Lung (tissue), 12 donors: Measurements from ENCODE around the gene CDK1. TPM values are rescaled to one million over a fixed set of nuclear protein-coding genes. Genes with fewer than 3 reads are reported as not detected.

Source experiments
- ATAC-seq: fragments of 200-7000 bp; cut with Tn5 transposase; one replicate; pipeline ENCODE4 v1.9.1; 2020; ENCODE audit warnings: moderate number of reproducible peaks; ENCODE audit not compliant: insufficient read depth, low FRiP score
- DNase-seq, 3 donors: peaks; one replicate each; pipeline ENCODE4 v3.0.0-alpha.2; 2013 to 2017
- H3K27ac ChIP-seq, 2 donors: one replicate each; pipeline ENCODE4 v1.5.1; 2013; ENCODE audit warnings: mild to moderate bottlenecking in 2 of 2, moderate library complexity in 2 of 2, control low read depth in 1 of 2, inconsistent platforms in 1 of 2, low read depth in 1 of 2, low read length in 1 of 2
- H3K27me3 ChIP-seq, 3 donors: one replicate each; pipeline ENCODE4 v1.5.1; 2013; ENCODE audit warnings: low read length in 2 of 3; ENCODE audit not compliant: control insufficient read depth in 3 of 3, insufficient read depth in 3 of 3
- H3K36me3 ChIP-seq, 4 donors: one replicate each; pipeline ENCODE4 v1.5.1; 2013; ENCODE audit warnings: low read length in 4 of 4, mild to moderate bottlenecking in 1 of 4, moderate library complexity in 1 of 4; ENCODE audit not compliant: control insufficient read depth in 4 of 4, insufficient read depth in 4 of 4
- H3K4me1 ChIP-seq, 5 donors: one replicate each; pipeline ENCODE4 v1.5.1; 2013; ENCODE audit warnings: low read length in 5 of 5, mild to moderate bottlenecking in 2 of 5, moderate library complexity in 1 of 5; ENCODE audit not compliant: control insufficient read depth in 5 of 5, insufficient read depth in 5 of 5
- H3K4me3 ChIP-seq: one replicate; pipeline ENCODE4 v1.5.1; 2013; ENCODE audit warnings: mild to moderate bottlenecking, control low read depth, moderate library complexity
- H3K9ac ChIP-seq, 2 donors: one replicate each; pipeline ENCODE4 v1.5.1; 2013; ENCODE audit warnings: low read length in 2 of 2, control low read depth in 1 of 2; ENCODE audit not compliant: insufficient read depth in 1 of 2
- H3K9me3 ChIP-seq, 4 donors: one replicate each; pipeline ENCODE4 v1.5.1; 2013; ENCODE audit warnings: low read length in 3 of 4, mild to moderate bottlenecking in 1 of 4, moderate library complexity in 1 of 4; ENCODE audit not compliant: control insufficient read depth in 4 of 4, insufficient read depth in 3 of 4
- WGBS, 2 donors: extraction: QIAGEN DNeasy Blood & Tissue Kit; methylation state at CpG; one replicate each; pipeline ENCODE4 v1.1.7; 2013; 5-methylcytosine and 5-hydroxymethylcytosine counted together
- polyA plus RNA-seq, 2 donors: library from polyadenylated mRNA; stranded (reverse); fragments of 200-250 nt; gene quantifications; one replicate each; pipeline ENCODE4 v1.2.1, GENCODE V29; 2013
- total RNA-seq, 2 donors: library from RNA; depleted of rRNA in 1 of 2; stranded (reverse); fragments of >200 nt in 1 of 2; gene quantifications; one replicate each; pipeline ENCODE4 v1.2.1, GENCODE V29; 2014 to 2021
- TF ChIP-seq, protein P1 (sequence below): IDR thresholded peaks from 2 replicates; pipeline ENCODE4 v1.5.1; 2012; ENCODE audit warnings: mild to moderate bottlenecking; ENCODE audit errors: control extremely low read depth, extremely low read depth
- donor health status: control.
- donor health status: control.
- donor health status: Bipolar disorder and iron deficiency.
- donor health status: healthy.
- donor health status: DM: yes; HTN: yes; CAD: no.

CDK1 gene
- total and polyA plus RNA-seq, 4 donors: 3.2 to 16.0 (median 7.7) TPM

DNA sequence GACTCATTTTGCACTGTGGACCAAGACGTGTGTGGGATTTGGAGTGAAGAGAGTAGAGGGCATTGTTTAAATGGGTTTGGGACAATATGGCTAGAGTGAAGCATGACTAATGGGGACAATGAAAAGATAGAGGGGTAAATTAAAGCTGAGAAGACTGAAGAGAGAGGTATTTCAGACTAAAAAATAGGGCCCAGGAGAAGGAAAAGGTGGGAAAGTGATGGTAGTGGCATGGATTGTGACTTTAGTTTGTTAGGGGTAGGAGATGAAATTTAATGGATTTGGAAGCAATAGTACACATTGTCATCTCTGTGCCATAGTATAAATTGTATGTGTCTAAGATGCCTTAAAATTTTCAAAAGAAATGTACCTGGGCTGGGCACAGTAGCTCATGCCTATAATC lies 18.2 kb downstream of the CDK1 start:
- Histone ChIP-seq H3K27me3 (no peaks in the 10 kb centered on the region), H3K36me3 (peaks cover 0 to 8% (median 2%) of the 10 kb centered on the region in 4 donors), H3K27ac (no peak overlapping the region), H3K9ac (no peak overlapping the region), H3K4me1 (peaks cover 0 to 14% (median 0%) of the 10 kb centered on the region in 5 donors), H3K9me3 (no peaks in the 10 kb centered on the region), H3K4me3 (no peak overlapping the region)
- 95 to 100% methylated on average over 1 of the region's 1 CpG for WGBS, 2 donors
- DNase-seq (no peak), ATAC-seq (no peak)
- TF ChIP-seq, protein P1, sequence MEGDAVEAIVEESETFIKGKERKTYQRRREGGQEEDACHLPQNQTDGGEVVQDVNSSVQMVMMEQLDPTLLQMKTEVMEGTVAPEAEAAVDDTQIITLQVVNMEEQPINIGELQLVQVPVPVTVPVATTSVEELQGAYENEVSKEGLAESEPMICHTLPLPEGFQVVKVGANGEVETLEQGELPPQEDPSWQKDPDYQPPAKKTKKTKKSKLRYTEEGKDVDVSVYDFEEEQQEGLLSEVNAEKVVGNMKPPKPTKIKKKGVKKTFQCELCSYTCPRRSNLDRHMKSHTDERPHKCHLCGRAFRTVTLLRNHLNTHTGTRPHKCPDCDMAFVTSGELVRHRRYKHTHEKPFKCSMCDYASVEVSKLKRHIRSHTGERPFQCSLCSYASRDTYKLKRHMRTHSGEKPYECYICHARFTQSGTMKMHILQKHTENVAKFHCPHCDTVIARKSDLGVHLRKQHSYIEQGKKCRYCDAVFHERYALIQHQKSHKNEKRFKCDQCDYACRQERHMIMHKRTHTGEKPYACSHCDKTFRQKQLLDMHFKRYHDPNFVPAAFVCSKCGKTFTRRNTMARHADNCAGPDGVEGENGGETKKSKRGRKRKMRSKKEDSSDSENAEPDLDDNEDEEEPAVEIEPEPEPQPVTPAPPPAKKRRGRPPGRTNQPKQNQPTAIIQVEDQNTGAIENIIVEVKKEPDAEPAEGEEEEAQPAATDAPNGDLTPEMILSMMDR: no peak

DNA sequence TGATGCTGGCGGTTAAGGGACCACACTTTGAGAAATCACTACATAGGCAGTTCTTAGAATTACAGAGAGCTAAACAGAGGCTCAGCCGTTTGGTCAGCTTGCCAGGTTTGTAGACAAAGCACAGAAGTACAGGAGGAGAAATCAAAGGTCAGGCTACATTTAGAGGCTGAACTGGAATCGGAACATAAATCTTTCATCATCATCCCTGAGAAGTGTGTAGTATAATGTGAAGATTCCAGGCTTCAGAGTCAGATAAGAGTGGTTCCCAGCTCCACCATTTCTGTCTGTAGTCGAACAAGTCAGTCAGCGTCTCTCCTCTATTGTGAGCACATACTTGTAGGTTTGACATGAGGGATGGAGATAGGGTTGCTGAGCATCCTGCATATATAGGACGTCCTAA lies 18.9 kb downstream of the CDK1 start:
- Histone ChIP-seq H3K27ac (no peak overlapping the region), H3K4me3 (no peak overlapping the region), H3K36me3 (peaks cover 0 to 6% (median 2%) of the 10 kb centered on the region in 4 donors), H3K4me1 (peaks cover 0 to 21% (median 0%) of the 10 kb centered on the region in 5 donors), H3K27me3 (no peaks in the 10 kb centered on the region), H3K9me3 (no peaks in the 10 kb centered on the region), H3K9ac (no peak overlapping the region)
- TF ChIP-seq, protein P1: no peak
- no peak for ATAC-seq
- 79 to 95% methylated on average over 6 of the region's 6 CpGs for WGBS, 2 donors
- DNase-seq: no peak

DNA sequence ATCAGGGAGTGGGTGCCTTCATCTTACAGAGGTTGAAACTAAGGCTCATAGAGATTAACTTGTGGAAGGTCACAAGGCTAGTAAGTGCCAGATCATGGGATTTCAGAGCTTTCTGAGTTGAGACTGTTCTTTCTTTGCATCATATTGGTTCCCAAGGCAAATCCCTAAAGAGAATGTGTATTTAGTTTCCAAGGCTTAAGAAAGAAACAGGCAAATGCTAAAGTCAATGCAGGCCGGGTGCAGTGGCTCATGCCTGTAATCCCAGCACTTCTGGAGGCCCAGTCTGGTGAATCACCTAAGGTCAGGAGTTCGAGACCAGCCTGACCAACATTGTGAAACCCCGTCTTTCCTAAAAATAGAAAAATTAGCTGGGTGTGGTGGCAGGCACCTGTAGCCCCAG lies 19.8 kb downstream of the CDK1 start:
- H3K9me3 ChIP-seq: no peaks in the 10 kb centered on the region
- no peak overlapping the region for H3K27ac ChIP-seq
- peaks cover 0 to 29% (median 0%) of the 10 kb centered on the region in 5 donors for H3K4me1 ChIP-seq
- peaks cover 0 to 3% (median 0%) of the 10 kb centered on the region in 4 donors for H3K36me3 ChIP-seq
- TF ChIP-seq, protein P1: no peak
- 90 to 96% methylated on average over 3 of the region's 3 CpGs for WGBS, 2 donors
- ATAC-seq (no peak), DNase-seq (no peak)
- no peaks in the 10 kb centered on the region for H3K27me3 ChIP-seq
- H3K4me3 ChIP-seq: no peak overlapping the region
- H3K9ac ChIP-seq: no peak overlapping the region

DNA sequence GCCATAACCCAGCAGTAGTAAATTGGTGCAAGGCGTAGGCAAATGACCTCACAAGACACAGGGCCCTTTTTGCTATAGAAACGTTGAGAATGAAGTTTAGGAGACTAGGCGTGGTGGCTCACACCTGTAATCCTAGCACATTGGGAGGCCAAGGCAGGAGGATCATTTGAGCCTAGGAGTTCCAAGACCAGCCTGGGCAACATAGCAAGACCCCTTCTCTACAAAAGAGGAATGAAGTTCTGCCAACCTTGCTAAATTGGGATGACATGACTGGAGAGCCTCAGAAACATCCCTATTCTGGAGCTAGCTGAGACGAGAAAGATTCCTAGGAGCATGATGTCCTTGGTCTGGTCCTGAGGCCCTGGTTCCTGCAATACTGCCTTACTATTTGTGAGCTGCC lies 20.6 kb downstream of the CDK1 start:
- WGBS, 2 donors: 69 to 96% methylated on average over 4 of the region's 4 CpGs
- no peaks in the 10 kb centered on the region for H3K27me3 ChIP-seq
- no peak for ATAC-seq

More for the DNA sequence above, 20.6 kb downstream of the CDK1 start:
- Histone ChIP-seq H3K4me1 (peaks cover 0 to 35% (median 2%) of the 10 kb centered on the region in 5 donors), H3K27ac (no peak overlapping the region), H3K9me3 (no peaks in the 10 kb centered on the region), H3K9ac (no peak overlapping the region), H3K4me3 (no peak overlapping the region), H3K36me3 (peaks cover 0 to 3% (median 0%) of the 10 kb centered on the region in 4 donors)
- TF ChIP-seq, protein P1: no peak
- DNase-seq: no peak
